Karpas-422 (cell line): ENCODE data around the gene P2RX6. TPM values are rescaled to one million over a fixed set of nuclear protein-coding genes. Genes with fewer than 3 reads are reported as not detected.
"Not testable (repeated sequence)": the region's sequence is repeated elsewhere in the genome, so short reads cannot be mapped to it uniquely, and the experiment has no call there.

Source experiments
- DNase-seq: peaks from one replicate; pipeline ENCODE4 v3.0.0-alpha.2; 2015
- H2AFZ ChIP-seq: fragments of 200-600 bp; sonication (generic); 2 replicates; pipeline ENCODE4 v1.6.1; 2014; ENCODE audit warnings: antibody characterized with exemption, low read length, mixed read lengths
- H3K27ac ChIP-seq: fragments of 200-600 bp; sonication (generic); 2 replicates; pipeline ENCODE4 v1.5.1; 2014; ENCODE audit warnings: mild to moderate bottlenecking, low read length, moderate library complexity
- H3K27me3 ChIP-seq: fragments of 200-600 bp; sonication (generic); 2 replicates; pipeline ENCODE4 v1.6.1; 2014; ENCODE audit warnings: low read length, mixed read lengths
- H3K36me3 ChIP-seq: fragments of 200-600 bp; sonication (generic); 2 replicates; pipeline ENCODE4 v1.6.1; 2014; ENCODE audit warnings: low read length, mixed read lengths; ENCODE audit not compliant: insufficient read depth
- H3K4me1 ChIP-seq: fragments of 200-600 bp; sonication (generic); 2 replicates; pipeline ENCODE4 v1.6.1; 2014; ENCODE audit warnings: mild to moderate bottlenecking, low read length, mixed read lengths
- H3K4me2 ChIP-seq: fragments of 200-600 bp; sonication (generic); 2 replicates; pipeline ENCODE4 v1.6.1; 2014; ENCODE audit warnings: low read length, low read depth, mild to moderate bottlenecking; ENCODE audit not compliant: poor library complexity, severe bottlenecking
- H3K4me3 ChIP-seq: fragments of 200-600 bp; sonication (generic); 2 replicates; pipeline ENCODE4 v1.5.1; 2014; ENCODE audit warnings: mild to moderate bottlenecking, antibody characterized with exemption, low read length, mixed read lengths
- H3K79me2 ChIP-seq: fragments of 200-600 bp; sonication (generic); 2 replicates; pipeline ENCODE4 v1.6.1; 2014; ENCODE audit warnings: mild to moderate bottlenecking, low read length, mixed read lengths
- H3K9ac ChIP-seq: fragments of 200-600 bp; sonication (generic); 2 replicates; pipeline ENCODE4 v1.6.0; 2014; ENCODE audit warnings: low read length
- H3K9me2 ChIP-seq: fragments of 200-600 bp; sonication (generic), shearing (Covaris generic); replicated peaks from 2 replicates; pipeline ENCODE4 v1.6.0; 2014; ENCODE audit warnings: mild to moderate bottlenecking, low read length, moderate library complexity; ENCODE audit not compliant: insufficient read depth
- H3K9me3 ChIP-seq: fragments of 300-700, 200-600 bp; sonication (generic); 2 replicates; pipeline ENCODE4 v1.6.1; 2014; ENCODE audit warnings: low read length, mixed read lengths
- H4K20me1 ChIP-seq: fragments of 200-600 bp; sonication (generic); 2 replicates; pipeline ENCODE4 v1.6.1; 2014; ENCODE audit warnings: mild to moderate bottlenecking, antibody characterized with exemption, low read length, low read depth; ENCODE audit not compliant: insufficient read depth
- total RNA-seq: library from RNA; depleted of rRNA; stranded (reverse); fragments of >200 nt; shearing (Covaris generic); gene quantifications from 2 replicates; pipeline ENCODE4 v1.2.3, GENCODE V29; 2014; ENCODE audit warnings: low replicate concordance

Gene P2RX6
- total RNA-seq, 1 experiment from 2014 or later = 1.6 TPM

GRCh38 chr22:21054714-21055563 is 40.0 kb downstream of the P2RX6 start:
- Histone ChIP-seq H3K27me3 (no peaks in the 10 kb centered on the region), H3K4me3 (no peak overlapping the region), H3K79me2 (no peaks in the 10 kb centered on the region), H4K20me1 (no peaks in the 10 kb centered on the region), H3K4me2 (no peak overlapping the region), H3K9me3 (no peaks in the 10 kb centered on the region), H3K9ac (no peak overlapping the region), H2AFZ (no peak overlapping the region), H3K4me1 (peaks cover 11% of the 10 kb centered on the region), H3K27ac (no peak overlapping the region), H3K9me2 (no peaks in the 10 kb centered on the region), H3K36me3 (no peaks in the 10 kb centered on the region)
- no peak for DNase-seq

- no peaks in the 10 kb centered on the region for H3K27me3 ChIP-seq
- no peak for DNase-seq
- H3K4me1 ChIP-seq = peaks cover 11% of the 10 kb centered on the region
- no peak overlapping the region for H3K27ac ChIP-seq
- H4K20me1 ChIP-seq = no peaks in the 10 kb centered on the region
- H3K36me3 ChIP-seq = no peaks in the 10 kb centered on the region
- no peak overlapping the region for H3K4me3 ChIP-seq
- no peak overlapping the region for H2AFZ ChIP-seq
- no peak overlapping the region for H3K9ac ChIP-seq
- no peak overlapping the region for H3K4me2 ChIP-seq
- no peaks in the 10 kb centered on the region for H3K9me2 ChIP-seq
- no peaks in the 10 kb centered on the region for H3K79me2 ChIP-seq
- no peaks in the 10 kb centered on the region for H3K9me3 ChIP-seq
These were observed 40.5 kb downstream of the P2RX6 start for GRCh38 chr22:21055564-21055834.

- no peak for DNase-seq
- Histone ChIP-seq H3K36me3 (no peaks in the 10 kb centered on the region), H3K9me3 (no peaks in the 10 kb centered on the region), H3K4me3 (no peak overlapping the region), H3K9ac (no peak overlapping the region), H3K79me2 (no peaks in the 10 kb centered on the region), H4K20me1 (no peaks in the 10 kb centered on the region), H3K27me3 (no peaks in the 10 kb centered on the region), H3K9me2 (no peaks in the 10 kb centered on the region), H3K27ac (no peak overlapping the region), H3K4me1 (peaks cover 11% of the 10 kb centered on the region), H2AFZ (no peak overlapping the region), H3K4me2 (no peak overlapping the region)
These were observed 40.9 kb downstream of the P2RX6 start for GRCh38 chr22:21055880-21056319.

- not testable (repeated sequence) for H3K27me3 ChIP-seq, DNase-seq, H3K9me3 ChIP-seq, H3K4me1 ChIP-seq, H3K9me2 ChIP-seq, H3K27ac ChIP-seq, H3K9ac ChIP-seq, H3K79me2 ChIP-seq, H3K4me2 ChIP-seq, H3K36me3 ChIP-seq, H3K4me3 ChIP-seq, H4K20me1 ChIP-seq, H2AFZ ChIP-seq
These were observed 45.4 kb downstream of the P2RX6 start for GRCh38 chr22:21060363-21060762.

- H3K4me2 ChIP-seq, DNase-seq, H3K79me2 ChIP-seq, H2AFZ ChIP-seq, H3K4me1 ChIP-seq, H3K9me2 ChIP-seq, H3K9me3 ChIP-seq, H4K20me1 ChIP-seq, H3K4me3 ChIP-seq, H3K9ac ChIP-seq, H3K27ac ChIP-seq, H3K27me3 ChIP-seq, H3K36me3 ChIP-seq: not testable (repeated sequence)
These were observed 46.8 kb downstream of the P2RX6 start for GRCh38 chr22:21061660-21062321.

GRCh38 chr22:21064425-21064824 is 49.5 kb downstream of the P2RX6 start:
- not testable (repeated sequence) for H3K4me1 ChIP-seq, H2AFZ ChIP-seq, H3K27me3 ChIP-seq, H3K9me2 ChIP-seq, H3K4me2 ChIP-seq, DNase-seq, H3K27ac ChIP-seq, H3K36me3 ChIP-seq, H3K4me3 ChIP-seq, H3K9me3 ChIP-seq, H4K20me1 ChIP-seq, H3K9ac ChIP-seq, H3K79me2 ChIP-seq

GRCh38 chr22:21064917-21065864 is 50.2 kb downstream of the P2RX6 start:
- no peak for DNase-seq
- no peaks in the 10 kb centered on the region for H3K4me1 ChIP-seq
- no peaks in the 10 kb centered on the region for H3K27me3 ChIP-seq
- H3K4me2 ChIP-seq = no peak overlapping the region
- no peaks in the 10 kb centered on the region for H3K79me2 ChIP-seq
- H3K9me3 ChIP-seq = no peaks in the 10 kb centered on the region
- H2AFZ ChIP-seq = no peak overlapping the region
- no peak overlapping the region for H3K9ac ChIP-seq
- H3K36me3 ChIP-seq = no peaks in the 10 kb centered on the region
- H3K4me3 ChIP-seq = no peak overlapping the region
- no peak overlapping the region for H3K27ac ChIP-seq
- no peaks in the 10 kb centered on the region for H4K20me1 ChIP-seq
- H3K9me2 ChIP-seq = no peaks in the 10 kb centered on the region
